Embryonic facial prominence (tissue), 1 donor: ENCODE data around the gene WNT4.
A peak's percentile ranks its signal among the peaks of the same experiment; 100 is the strongest.

Experiments
- DNase-seq: peaks from one replicate; pipeline ENCODE4 v3.0.0-alpha.2; 2016; ENCODE audit errors: extremely low spot score

Gene WNT4

GRCh38 chr1:22143065-22144033 is at the start of gene WNT4:
WNT4 (minus strand) TSS chr1:22143097; CDS start chr1:22142922, 175 bp downstream.
- no peak for DNase-seq

- no peak for DNase-seq
Measured at GRCh38 chr1:22190731-22191130, 47.8 kb upstream of the WNT4 start.

DNA sequence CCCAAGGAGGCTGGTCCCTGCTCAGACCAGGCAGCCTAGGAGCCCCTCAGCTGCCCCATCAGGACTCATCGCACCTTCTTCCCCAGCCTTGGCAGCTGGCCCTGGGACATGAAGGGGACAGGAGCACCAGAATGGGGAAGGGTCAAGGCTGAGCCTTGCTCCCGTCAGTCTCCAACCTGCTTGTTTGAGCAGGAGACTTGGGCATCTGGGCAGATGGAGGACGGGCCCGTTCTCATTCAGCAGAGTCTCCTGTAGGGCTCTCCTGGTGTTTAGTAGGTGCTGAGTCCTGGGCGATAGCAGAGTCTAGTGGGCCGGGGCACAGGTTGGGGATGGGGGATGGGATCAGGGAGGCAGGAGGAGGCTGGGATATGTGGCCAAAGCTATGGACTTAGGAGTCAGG is 47.4 kb upstream of the WNT4 start:
- no peak for DNase-seq

- DNase-seq, result no peak
Measured at GRCh38 chr1:22189619-22190018, 46.7 kb upstream of the WNT4 start.

GRCh38 chr1:22188914-22189313 is 46.0 kb upstream of the WNT4 start:
- no peak for DNase-seq

DNA sequence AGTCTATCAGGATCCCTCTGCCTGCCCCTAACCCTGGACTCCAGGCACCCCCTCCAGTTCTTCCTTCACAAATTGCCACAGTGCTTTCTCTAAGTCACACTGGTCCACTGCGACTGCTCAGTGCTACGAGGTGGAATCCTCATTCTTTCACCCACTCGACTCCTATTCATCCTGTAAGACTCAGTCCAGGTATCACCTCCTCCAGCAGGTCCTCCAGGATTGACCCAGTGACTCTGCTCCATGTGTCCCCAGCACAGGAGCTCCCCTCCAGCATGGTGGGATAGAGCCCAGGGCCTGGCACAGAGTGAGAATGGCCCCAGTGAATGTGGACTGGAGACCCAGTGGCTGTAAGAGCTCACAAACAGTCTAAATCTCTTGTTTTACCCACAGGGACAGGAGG is 45.5 kb upstream of the WNT4 start:
- no peak for DNase-seq

- no peak for DNase-seq
Measured at GRCh38 chr1:22186311-22186710, 43.4 kb upstream of the WNT4 start.

DNA sequence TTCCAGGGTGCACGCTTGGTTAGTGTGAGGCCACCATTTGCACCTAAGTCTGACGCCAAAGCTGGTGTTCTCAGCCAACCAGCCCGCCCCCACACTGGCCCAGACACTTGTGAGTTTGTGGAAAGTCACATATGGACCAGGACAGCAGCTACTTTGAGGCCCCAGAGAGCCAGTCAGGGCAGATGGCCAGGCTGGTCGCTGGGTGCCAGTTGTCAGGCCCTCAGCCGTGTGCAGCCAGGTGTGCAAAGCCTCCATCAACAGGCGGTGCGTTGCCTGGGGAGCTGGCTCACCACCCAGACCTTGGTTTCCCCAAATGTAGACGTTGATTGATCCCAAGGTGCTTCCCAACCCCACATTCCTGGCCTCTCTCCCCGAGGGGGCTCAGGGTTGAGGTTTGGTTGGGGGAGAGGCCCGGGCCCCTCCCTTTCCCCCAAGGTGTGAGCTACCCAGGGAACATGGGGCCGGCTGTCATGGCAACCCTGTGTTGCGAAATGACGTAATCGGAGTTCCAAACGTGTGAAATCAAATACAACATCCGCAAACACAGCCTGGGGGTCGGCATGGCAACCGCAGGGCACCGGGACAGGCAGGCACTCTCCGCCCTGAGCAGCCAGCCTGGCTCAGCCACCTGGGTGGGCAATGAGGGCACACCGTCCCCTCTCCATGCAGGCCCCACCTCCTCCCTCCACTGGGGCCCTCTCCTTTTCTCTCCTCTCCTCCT is 42.2 kb upstream of the WNT4 start:
- DNase-seq, result peak; percentile 17

DNA sequence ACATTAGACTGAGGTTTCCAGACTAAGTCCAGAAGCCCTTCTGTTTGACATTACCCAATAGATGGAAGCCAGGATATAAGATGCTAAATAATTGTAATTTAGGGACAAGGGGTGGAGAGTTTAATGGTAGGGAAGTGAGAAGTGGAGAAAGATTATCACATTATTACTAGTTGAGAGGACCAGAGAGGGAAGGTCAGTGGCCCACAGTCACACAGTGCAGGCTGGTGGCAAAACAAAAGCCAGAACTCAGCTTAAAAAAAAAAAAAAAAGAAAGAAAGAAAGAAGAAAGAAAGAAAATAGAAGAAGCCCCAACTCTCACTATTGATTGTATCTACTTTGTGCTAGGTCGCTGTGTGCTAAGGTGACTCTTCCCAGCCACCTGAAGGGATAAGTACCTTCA is 41.6 kb upstream of the WNT4 start:
- no peak for DNase-seq

DNA sequence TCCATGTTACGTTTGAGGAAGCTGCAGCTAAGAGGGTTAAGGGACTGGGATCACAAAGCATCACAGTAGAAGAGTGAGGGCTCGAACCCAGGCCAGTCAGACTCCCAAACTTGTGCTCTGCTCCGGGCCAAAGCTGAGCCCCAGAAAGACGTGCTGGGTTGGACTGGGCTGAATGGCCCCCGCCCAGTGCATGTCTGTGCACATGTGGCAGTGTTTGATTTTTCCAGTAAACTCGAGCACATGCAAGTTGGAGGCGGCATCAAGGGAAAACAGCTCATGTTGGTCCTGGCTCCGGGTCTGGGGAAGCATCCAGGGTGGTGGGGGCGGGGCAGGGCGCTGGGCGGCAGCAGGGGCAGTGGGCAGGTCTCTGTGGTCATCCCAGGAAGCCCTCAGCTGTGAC is 39.8 kb upstream of the WNT4 start:
- peak; percentile 2 for DNase-seq

- no peak for DNase-seq
Measured at GRCh38 chr1:22179197-22179803, 36.4 kb upstream of the WNT4 start.

DNA sequence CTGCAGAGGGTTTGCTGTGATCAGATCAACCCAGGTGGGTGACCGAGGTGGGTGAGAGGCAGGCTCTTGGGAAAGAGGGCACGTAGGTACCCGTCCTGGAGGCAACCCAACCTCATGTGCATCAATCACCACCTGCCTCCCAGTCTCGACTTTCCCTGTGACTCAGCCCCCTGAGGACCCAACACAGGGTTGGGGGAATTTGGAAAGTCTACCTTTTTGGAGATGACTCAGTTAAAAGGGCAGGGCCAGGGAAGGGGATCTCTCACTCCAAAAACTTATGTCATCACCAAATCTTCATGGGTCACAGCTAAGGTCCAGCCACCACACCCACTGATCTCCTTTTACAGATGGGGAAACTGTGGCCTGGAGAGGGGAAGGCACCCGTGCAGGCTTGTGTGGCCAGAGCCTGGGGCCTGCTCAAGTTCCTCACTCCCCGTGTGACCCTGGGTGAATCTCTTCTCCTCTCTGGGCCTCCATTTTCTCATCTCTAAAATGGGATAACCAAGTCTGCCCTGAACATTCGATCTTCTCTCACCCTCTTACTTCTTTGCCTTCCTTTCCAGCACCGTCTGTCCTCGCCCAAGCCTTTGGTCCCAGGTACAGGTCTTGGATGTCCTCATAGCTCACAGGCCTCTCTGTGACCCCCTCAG is 34.6 kb upstream of the WNT4 start:
- DNase-seq, result no peak

DNA sequence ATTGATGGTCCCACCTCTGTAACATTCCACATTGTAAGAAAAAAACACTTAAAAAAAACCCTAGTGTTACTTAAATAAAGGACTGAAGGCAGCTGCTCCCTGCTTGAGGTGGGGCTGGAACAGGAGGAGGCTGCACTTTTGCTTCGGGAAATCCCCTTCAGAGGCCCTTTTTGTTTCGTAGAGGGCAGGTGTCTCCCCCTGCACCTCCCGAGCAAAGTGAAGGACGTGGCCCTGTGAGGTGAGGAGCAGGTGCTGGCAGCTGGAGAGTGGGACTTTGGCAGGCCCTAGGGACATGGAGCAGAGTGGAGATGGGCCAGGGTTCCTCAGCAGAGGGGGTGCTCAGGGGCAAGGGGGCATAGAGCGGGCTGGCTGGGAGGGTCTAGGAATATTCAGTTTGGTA is 33.4 kb upstream of the WNT4 start:
- DNase-seq, result no peak

- peak; percentile 3 for DNase-seq
Measured at GRCh38 chr1:22174446-22175220, 31.7 kb upstream of the WNT4 start.

- DNase-seq, result no peak
Measured at GRCh38 chr1:22171951-22172715, 29.2 kb upstream of the WNT4 start.

GRCh38 chr1:22169816-22170215 is 26.9 kb upstream of the WNT4 start:
- no peak for DNase-seq

DNA sequence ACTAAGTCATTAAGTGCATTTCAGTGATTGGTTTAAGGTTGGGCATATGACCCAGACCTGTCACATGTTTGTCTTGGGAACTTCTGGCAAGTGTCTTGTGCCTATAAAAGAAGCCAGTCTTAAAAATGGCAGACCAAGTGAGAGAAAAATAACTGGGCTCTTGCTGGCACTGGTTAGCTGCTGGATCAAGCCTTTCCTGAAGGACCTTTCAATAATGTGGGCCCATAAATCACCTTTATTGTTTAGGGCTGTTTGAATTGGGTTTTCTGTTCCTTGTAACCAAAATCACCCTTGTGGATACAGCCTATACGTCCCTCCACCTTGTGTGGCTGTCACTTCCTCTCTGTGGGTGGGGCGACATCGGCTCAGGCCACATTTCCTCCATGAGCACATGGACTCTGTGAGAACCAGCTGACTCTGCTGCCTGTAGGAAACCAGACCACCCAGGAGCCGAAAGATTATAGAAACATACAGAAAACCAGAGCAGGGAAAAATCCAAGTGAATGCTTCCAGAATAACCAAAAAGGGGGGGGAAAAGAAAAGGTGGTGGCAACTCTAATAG is 25.6 kb upstream of the WNT4 start:
- DNase-seq, result peak; percentile 3

- no peak for DNase-seq
Measured at GRCh38 chr1:22166439-22166838, 23.5 kb upstream of the WNT4 start.

DNA sequence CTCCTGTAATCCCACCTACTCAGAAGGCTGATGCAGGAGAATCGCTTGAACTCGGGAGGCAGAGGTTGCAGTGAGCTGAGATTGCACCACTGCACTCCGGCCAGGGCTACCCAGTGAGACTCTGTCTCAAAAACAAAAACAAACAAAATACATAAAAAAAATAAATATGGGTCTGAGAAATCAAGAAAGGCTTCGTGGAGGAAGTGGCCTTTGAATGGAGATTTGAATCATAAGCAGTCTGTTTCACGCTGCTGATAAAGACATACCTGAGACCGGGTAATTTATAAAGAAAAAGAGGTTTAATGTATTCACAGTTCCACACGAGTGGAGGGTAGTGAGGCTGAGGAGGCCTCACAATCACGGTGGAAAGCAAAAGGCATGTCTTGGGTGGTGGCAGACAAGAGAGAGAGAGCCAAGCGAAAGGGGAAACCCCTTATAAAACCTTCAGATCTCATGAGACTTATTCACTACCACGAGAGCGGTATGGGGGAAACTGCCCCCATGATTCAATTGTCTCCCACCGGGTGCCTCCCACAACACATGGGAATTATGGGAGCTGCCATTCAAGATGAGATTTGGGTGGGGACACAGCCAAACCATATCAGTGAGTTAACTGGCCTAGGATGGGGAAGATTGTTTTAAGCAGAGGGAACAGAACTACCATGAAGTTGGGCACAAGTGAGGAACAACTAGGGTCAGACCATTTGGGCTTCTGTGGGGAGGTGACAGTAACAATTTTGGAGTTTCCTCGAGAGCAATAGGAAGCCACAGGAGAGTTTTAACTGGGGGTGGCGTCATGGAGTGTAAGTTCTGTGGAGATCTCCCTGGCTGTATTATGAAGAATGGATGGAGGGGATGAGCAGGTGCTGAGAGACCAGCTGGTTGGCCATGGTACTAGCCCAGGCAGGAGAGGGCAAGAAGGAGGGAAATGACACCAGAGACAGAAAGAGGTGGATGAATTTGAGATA is 22.2 kb upstream of the WNT4 start:
- peak; percentile 0 for DNase-seq
